ENCODE data around the gene ADGRL3. TPM values are rescaled to one million over a fixed set of nuclear protein-coding genes. Genes with fewer than 3 reads are reported as not detected.
"Not testable (repeated sequence)": the region's sequence is repeated elsewhere in the genome, so short reads cannot be mapped to it uniquely, and the experiment has no call there.

Gene ADGRL3
- total and polyA plus RNA-seq, 7 donors: under 0.01 to 11.9 (median 5.4) TPM

GRCh38 chr4:61505773-61506685, 305.9 kb downstream of the ADGRL3 start:
- Histone ChIP-seq H3K9me3 (no peaks in the 10 kb centered on the region), H3K27ac (no peak overlapping the region), H3K4me1 (peaks cover 0 to 7% (median 4%) of the 10 kb centered on the region in 4 donors), H3K36me3 (no peaks in the 10 kb centered on the region), H3K4me3 (no peak overlapping the region), H3K27me3 (no peaks in the 10 kb centered on the region)
- no peak for DNase-seq
- intact Hi-C loops (cut with DNase I): no loop called here
- 65 to 79% methylated on average over 2 of the region's 2 CpGs for WGBS, 2 donors
- no peak for TF ChIP-seq POLR2A (IDR thresholded peaks at IDR 0.05)
- no peak for TF ChIP-seq EP300 (IDR thresholded peaks at IDR 0.05)
- no peak for TF ChIP-seq POLR2AphosphoS5 (IDR thresholded peaks at IDR 0.05)
- no peak for TF ChIP-seq CTCF (IDR thresholded peaks at IDR 0.05)

- Histone ChIP-seq H3K4me3 (no peak overlapping the region), H3K36me3 (no peaks in the 10 kb centered on the region), H3K27ac (no peak overlapping the region), H3K9me3 (no peaks in the 10 kb centered on the region), H3K27me3 (no peaks in the 10 kb centered on the region), H3K4me1 (peaks cover 0 to 8% (median 6%) of the 10 kb centered on the region in 4 donors)
- TF ChIP-seq CTCF (IDR thresholded peaks at IDR 0.05) (no peak), POLR2A (IDR thresholded peaks at IDR 0.05) (no peak), EP300 (IDR thresholded peaks at IDR 0.05) (no peak), POLR2AphosphoS5 (IDR thresholded peaks at IDR 0.05) (no peak)
- intact Hi-C loops (cut with DNase I): no loop called here
- no peak for DNase-seq
- WGBS, 2 donors: 46 to 64% methylated on average over 2 of the region's 2 CpGs
Observed at GRCh38 chr4:61507091-61507490, 307.0 kb downstream of the ADGRL3 start.

- H3K27ac ChIP-seq; H3K4me3 ChIP-seq; H3K27me3 ChIP-seq; intact Hi-C loops (cut with DNase I); H3K9me3 ChIP-seq; H3K36me3 ChIP-seq; DNase-seq; H3K4me1 ChIP-seq: not testable (repeated sequence)
- 86 to 91% methylated on average over 3 of the region's 3 CpGs for WGBS, 2 donors
Observed at GRCh38 chr4:61509721-61510241, 309.7 kb downstream of the ADGRL3 start.

- no peaks in the 10 kb centered on the region for H3K27me3 ChIP-seq
- no peaks in the 10 kb centered on the region for H3K9me3 ChIP-seq
- intact Hi-C loops (cut with DNase I): no loop called here
- TF ChIP-seq POLR2A (IDR thresholded peaks at IDR 0.05) (no peak), CTCF (IDR thresholded peaks at IDR 0.05) (no peak), EP300 (IDR thresholded peaks at IDR 0.05) (no peak), POLR2AphosphoS5 (IDR thresholded peaks at IDR 0.05) (no peak)
- no peak for DNase-seq
- no peak overlapping the region for H3K4me3 ChIP-seq
- no peak overlapping the region for H3K27ac ChIP-seq
- 19 to 63% methylated on average over 2 of the region's 2 CpGs for WGBS, 2 donors
- H3K4me1 ChIP-seq: peaks cover 0 to 5% (median 0%) of the 10 kb centered on the region in 4 donors
- H3K36me3 ChIP-seq: no peaks in the 10 kb centered on the region
Observed at GRCh38 chr4:61511716-61512488, 311.8 kb downstream of the ADGRL3 start.

GRCh38 chr4:61514991-61515390, 314.9 kb downstream of the ADGRL3 start:
- no peaks in the 10 kb centered on the region for H3K36me3 ChIP-seq
- no peaks in the 10 kb centered on the region for H3K9me3 ChIP-seq
- H3K4me3 ChIP-seq: no peak overlapping the region
- 38 to 67% methylated on average over 2 of the region's 2 CpGs for WGBS, 2 donors
- DNase-seq: no peak
- no peaks in the 10 kb centered on the region for H3K27me3 ChIP-seq
- intact Hi-C loops (cut with DNase I): no loop called here
- peaks cover 0 to 5% (median 0%) of the 10 kb centered on the region in 4 donors for H3K4me1 ChIP-seq
- H3K27ac ChIP-seq: no peak overlapping the region
- TF ChIP-seq POLR2A (IDR thresholded peaks at IDR 0.05) (no peak), POLR2AphosphoS5 (IDR thresholded peaks at IDR 0.05) (no peak)
